Suprapubic skin (tissue), 3 donors: ENCODE data around the gene KATNB1.

Experiments
- CTCF ChIP-seq, 2 donors: fragments of 200-600 bp in 1 of 2; fragments of 450-650 bp in 1 of 2; sonication (generic) in 1 of 2; IDR thresholded peaks; one replicate each; pipeline ENCODE4 v1.5.1; 2016 to 2019; ENCODE audit warnings: antibody characterized with exemption in 2 of 2, mild to moderate bottlenecking in 1 of 2, moderate library complexity in 1 of 2
- EP300 ChIP-seq: sonication (generic); formaldehyde crosslinking; IDR thresholded peaks from one replicate; pipeline ENCODE4 v1.6.1; 2017; ENCODE audit warnings: antibody characterized with exemption

- TF ChIP-seq CTCF (IDR thresholded peaks at IDR 0.05), result no peak
- TF ChIP-seq EP300, result no peak
These were observed 6.2 kb downstream of the KATNB1 start for GRCh38 chr16:57741660-57742191.
